Nephron (organoid): Measurements from ENCODE around the gene TRIP11.
"Not testable (repeated sequence)": the region's sequence is repeated elsewhere in the genome, so short reads cannot be mapped to it uniquely, and the experiment has no call there.

Experiments
- H3K27ac Mint-ChIP-seq, 3 experiments: 2 replicates each; pipeline ENCODE4 v1.8.0; 2020; ENCODE audit warnings: mixed read lengths in 3 of 3, mild to moderate bottlenecking in 2 of 3, moderate library complexity in 1 of 3
- H3K27me3 Mint-ChIP-seq: 2 replicates; pipeline ENCODE4 v1.8.0; 2021; ENCODE audit warnings: low read depth, mild to moderate bottlenecking, moderate library complexity, mixed read lengths
- H3K36me3 Mint-ChIP-seq: 2 replicates; pipeline ENCODE4 v1.8.0; 2020; ENCODE audit warnings: low read depth, mixed read lengths
- H3K4me1 Mint-ChIP-seq: 2 replicates; pipeline ENCODE4 v1.8.0; 2020; ENCODE audit warnings: mixed read lengths
- H3K4me3 Mint-ChIP-seq, 3 experiments: 2 replicates each; pipeline ENCODE4 v1.8.0; 2020; ENCODE audit warnings: mild to moderate bottlenecking in 3 of 3, mixed read lengths in 3 of 3, moderate library complexity in 2 of 3
- H3K9me3 Mint-ChIP-seq: 2 replicates; pipeline ENCODE4 v1.8.0; 2020; ENCODE audit warnings: mixed read lengths
- CTCF ChIP-seq, 3 experiments: fragments of 200-600 bp; sonication (generic); IDR thresholded peaks; one replicate each; pipeline ENCODE4 v1.5.0; 2021; ENCODE audit warnings: antibody characterized with exemption in 3 of 3; ENCODE audit not compliant: unreplicated experiment in 3 of 3

The TRIP11 gene

GRCh38 chr14:92039719-92040430 lies at the start of gene TRIP11:
Gene TRIP11 (minus strand): TSS chr14:92040059. CDS start chr14:92039685, 374 bp downstream.
- no peak for TF ChIP-seq CTCF (IDR thresholded peaks at IDR 0.05; ENCODE audit: unreplicated experiment in 3 of 3)
- no peaks in the 10 kb centered on the region for H3K27me3 Mint-ChIP-seq
- peaks cover 8% of the 10 kb centered on the region for H3K36me3 Mint-ChIP-seq
- H3K4me1 Mint-ChIP-seq, result peaks cover 34% of the 10 kb centered on the region
- H3K4me3 Mint-ChIP-seq, result peak within 1 kb of the TSS; percentile 93 to 97 (median 96)
- H3K27ac Mint-ChIP-seq, result peak within 1 kb of the TSS; percentile 100
- no peaks in the 10 kb centered on the region for H3K9me3 Mint-ChIP-seq

- Mint-ChIP-seq H3K36me3 (peaks cover 53% of the 10 kb centered on the region), H3K27ac (no peak overlapping the region), H3K4me1 (no peaks in the 10 kb centered on the region), H3K4me3 (no peak overlapping the region), H3K9me3 (no peaks in the 10 kb centered on the region), H3K27me3 (no peaks in the 10 kb centered on the region)
- no peak for TF ChIP-seq CTCF (IDR thresholded peaks at IDR 0.05; ENCODE audit: unreplicated experiment in 3 of 3)
Observed at GRCh38 chr14:92088494-92088893, 48.6 kb upstream of the TRIP11 start.

DNA sequence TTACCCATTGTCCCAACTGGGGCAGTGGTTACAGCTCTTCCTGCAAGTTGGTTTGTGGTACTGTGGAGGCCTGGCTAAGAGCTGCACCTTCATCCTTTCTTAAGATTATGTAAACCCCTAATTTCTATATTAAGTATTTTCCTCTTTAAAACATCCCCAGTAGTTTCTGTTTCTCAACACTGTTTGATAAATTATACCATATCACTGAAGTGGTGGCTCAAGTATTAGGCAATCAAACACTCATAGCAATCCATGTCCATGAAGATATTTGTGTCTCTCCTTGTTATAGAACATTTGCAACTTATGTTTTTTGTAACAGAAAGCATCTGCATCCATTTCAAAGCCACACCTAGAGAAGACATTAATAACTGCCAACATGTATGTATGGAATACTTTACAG lies 34.7 kb upstream of the TRIP11 start:
- Mint-ChIP-seq H3K4me1 (no peaks in the 10 kb centered on the region), H3K27ac (no peak overlapping the region), H3K36me3 (peaks cover 41% of the 10 kb centered on the region), H3K4me3 (no peak overlapping the region), H3K9me3 (no peaks in the 10 kb centered on the region), H3K27me3 (no peaks in the 10 kb centered on the region)
- TF ChIP-seq CTCF (IDR thresholded peaks at IDR 0.05; ENCODE audit: unreplicated experiment in 3 of 3), result no peak

- Mint-ChIP-seq H3K36me3 (peaks cover 12% of the 10 kb centered on the region), H3K27ac (no peak overlapping the region), H3K4me1 (no peaks in the 10 kb centered on the region), H3K9me3 (no peaks in the 10 kb centered on the region), H3K4me3 (no peak overlapping the region), H3K27me3 (no peaks in the 10 kb centered on the region)
- TF ChIP-seq CTCF (IDR thresholded peaks at IDR 0.05; ENCODE audit: unreplicated experiment in 3 of 3), result no peak
Observed at GRCh38 chr14:92058006-92058917, 18.4 kb upstream of the TRIP11 start.

GRCh38 chr14:92049781-92050180 lies 9.9 kb upstream of the TRIP11 start:
- no peak for TF ChIP-seq CTCF (IDR thresholded peaks at IDR 0.05; ENCODE audit: unreplicated experiment in 3 of 3)
- H3K27me3 Mint-ChIP-seq, result no peaks in the 10 kb centered on the region
- H3K9me3 Mint-ChIP-seq, result peaks cover 9% of the 10 kb centered on the region
- no peak overlapping the region for H3K27ac Mint-ChIP-seq
- no peak overlapping the region for H3K4me3 Mint-ChIP-seq
- no peaks in the 10 kb centered on the region for H3K4me1 Mint-ChIP-seq
- peaks cover 29% of the 10 kb centered on the region for H3K36me3 Mint-ChIP-seq

- not testable (repeated sequence) for H3K4me1 Mint-ChIP-seq, H3K27me3 Mint-ChIP-seq, H3K9me3 Mint-ChIP-seq, H3K27ac Mint-ChIP-seq, H3K4me3 Mint-ChIP-seq
- H3K36me3 Mint-ChIP-seq, result peaks cover 29% of the 10 kb centered on the region
Observed at GRCh38 chr14:92049221-92049620, 9.4 kb upstream of the TRIP11 start.

- H3K4me3 Mint-ChIP-seq, H3K27ac Mint-ChIP-seq, H3K27me3 Mint-ChIP-seq, H3K9me3 Mint-ChIP-seq, H3K4me1 Mint-ChIP-seq: not testable (repeated sequence)
- H3K36me3 Mint-ChIP-seq, result peaks cover 24% of the 10 kb centered on the region
Observed at GRCh38 chr14:92045904-92046303, 6.0 kb upstream of the TRIP11 start.

DNA sequence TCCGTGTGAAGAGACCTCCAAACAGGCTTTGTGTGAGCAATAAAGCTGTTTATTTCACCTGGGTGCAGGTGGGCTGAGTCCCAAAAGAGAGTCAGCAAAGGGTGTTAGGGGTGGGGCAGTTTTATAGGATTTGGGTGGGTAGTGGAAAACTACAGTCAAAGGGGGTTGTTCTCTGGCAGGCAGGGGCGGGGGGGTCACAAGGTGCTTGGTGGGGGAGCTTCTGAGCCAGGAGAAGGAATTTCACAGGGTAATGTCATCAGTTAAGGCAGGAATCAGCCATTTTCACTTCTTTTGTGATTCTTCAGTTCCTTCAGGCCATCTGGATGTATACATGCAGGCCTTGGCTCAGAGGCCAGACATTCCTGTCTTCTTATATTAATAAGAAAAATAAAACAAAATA lies 1.9 kb upstream of the TRIP11 start:
- not testable (repeated sequence) for H3K9me3 Mint-ChIP-seq, H3K27ac Mint-ChIP-seq, H3K36me3 Mint-ChIP-seq, H3K27me3 Mint-ChIP-seq
- Mint-ChIP-seq H3K4me1 (peaks cover 31% of the 10 kb centered on the region), H3K4me3 (peak overlapping the region in 1 of 3 experiments; percentile 35)
